Measurements from ENCODE around the gene ZNF711. TPM values are rescaled to one million over a fixed set of nuclear protein-coding genes. Genes with fewer than 3 reads are reported as not detected.

ZNF711 gene
- 0.60 and 0.90 TPM in 2 replicates for total RNA-seq (2014; rRNA removed; shearing (Covaris generic))

DNA sequence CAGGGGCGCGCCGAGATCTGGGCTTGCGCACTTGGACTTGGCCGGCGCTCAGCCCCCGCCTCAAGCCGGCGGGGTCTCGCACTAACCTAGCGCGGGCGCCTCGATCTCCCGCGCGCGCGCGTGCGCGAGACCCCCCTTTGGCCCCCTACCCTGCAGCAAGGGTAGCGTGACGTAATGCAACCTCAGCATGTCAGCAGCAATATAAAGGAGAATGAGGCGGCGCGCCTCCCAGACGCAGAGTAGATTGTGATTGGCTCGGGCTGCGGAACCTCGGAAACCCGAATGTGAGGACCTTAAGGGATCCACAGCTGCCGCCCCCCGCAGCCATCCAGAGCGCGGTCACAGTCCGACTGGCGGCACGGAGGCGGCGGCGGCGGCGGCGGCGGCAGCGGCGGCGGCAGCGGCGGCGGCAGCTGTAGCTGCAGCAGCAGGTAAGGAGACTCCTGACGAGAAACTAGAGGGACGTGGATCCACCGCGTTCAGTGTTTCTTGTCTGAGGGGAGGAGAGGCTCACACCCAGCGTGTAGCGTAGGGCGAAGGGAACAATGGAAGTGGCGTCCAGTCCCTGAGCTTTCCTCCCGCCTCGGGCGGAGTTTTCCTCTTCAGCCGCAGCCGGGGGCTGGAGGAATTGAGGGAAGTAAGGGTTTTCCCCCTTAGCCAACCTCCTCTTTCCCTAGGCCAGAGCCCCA is at the start of gene ZNF711, which contains the start of gene SATL1:
Gene ZNF711 (plus strand): TSS at position 231 of the 689 bp plus-strand sequence. CDS start 3,582 bp downstream, outside the sequence.
Gene SATL1 (minus strand): TSS at position 19 of the 689 bp plus-strand sequence. CDS start 134,811 bp downstream, outside the sequence.

Other genes with a start within 250 kb of the ZNF711 start
- 8.6 and 9.6 TPM in 2 replicates for gene APOOL, start 240.1 kb upstream of the ZNF711 start, total RNA-seq (2014; rRNA removed; shearing (Covaris generic))
- not detected in 2 replicates for gene SATL1, start 212 bp upstream of the ZNF711 start, total RNA-seq (2014; rRNA removed; shearing (Covaris generic))
- gene POF1B, start 135.7 kb downstream of the ZNF711 start, total RNA-seq (2014; rRNA removed; shearing (Covaris generic)): 0.05 TPM in 1 of 2 replicates, not detected in the other

Data from A375 (cell line).